OCI-LY3 (cell line): ENCODE results near the gene CHDH.

Source experiments
- EZH2phosphoT487 ChIP-seq: fragments of 200-600 bp; shearing (Covaris generic); IDR thresholded peaks from 2 replicates; pipeline ENCODE4 v1.6.1; 2018; ENCODE audit warnings: antibody characterized with exemption, mixed run types, low read depth
- TF ChIP-seq, protein P1 (sequence below): fragments of 200-600, 300-600 bp; sonication (generic); IDR thresholded peaks from 2 replicates; pipeline ENCODE4 v1.5.1; 2014; ENCODE audit warnings: antibody characterized with exemption, low read length, low read depth

DNA sequence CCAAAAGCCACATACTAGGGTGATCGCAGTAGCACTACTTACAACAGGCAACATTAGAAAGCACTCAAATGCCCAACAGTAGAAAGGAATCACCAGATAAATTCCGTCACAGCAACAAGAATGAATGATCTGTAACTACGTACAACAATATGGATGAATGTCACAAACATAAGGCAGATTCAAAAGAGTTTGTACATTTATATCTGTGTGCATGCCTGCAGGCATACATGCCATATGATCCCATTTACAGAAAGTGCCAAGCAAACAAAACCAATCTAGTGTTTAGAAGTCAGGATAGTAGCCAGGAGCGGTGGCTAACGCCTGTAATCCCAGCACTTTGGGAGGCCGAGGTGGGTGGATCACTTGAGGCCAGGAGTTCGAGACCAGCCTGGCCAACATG, 3.7 kb upstream of the CHDH start:
- TF ChIP-seq, protein P1, sequence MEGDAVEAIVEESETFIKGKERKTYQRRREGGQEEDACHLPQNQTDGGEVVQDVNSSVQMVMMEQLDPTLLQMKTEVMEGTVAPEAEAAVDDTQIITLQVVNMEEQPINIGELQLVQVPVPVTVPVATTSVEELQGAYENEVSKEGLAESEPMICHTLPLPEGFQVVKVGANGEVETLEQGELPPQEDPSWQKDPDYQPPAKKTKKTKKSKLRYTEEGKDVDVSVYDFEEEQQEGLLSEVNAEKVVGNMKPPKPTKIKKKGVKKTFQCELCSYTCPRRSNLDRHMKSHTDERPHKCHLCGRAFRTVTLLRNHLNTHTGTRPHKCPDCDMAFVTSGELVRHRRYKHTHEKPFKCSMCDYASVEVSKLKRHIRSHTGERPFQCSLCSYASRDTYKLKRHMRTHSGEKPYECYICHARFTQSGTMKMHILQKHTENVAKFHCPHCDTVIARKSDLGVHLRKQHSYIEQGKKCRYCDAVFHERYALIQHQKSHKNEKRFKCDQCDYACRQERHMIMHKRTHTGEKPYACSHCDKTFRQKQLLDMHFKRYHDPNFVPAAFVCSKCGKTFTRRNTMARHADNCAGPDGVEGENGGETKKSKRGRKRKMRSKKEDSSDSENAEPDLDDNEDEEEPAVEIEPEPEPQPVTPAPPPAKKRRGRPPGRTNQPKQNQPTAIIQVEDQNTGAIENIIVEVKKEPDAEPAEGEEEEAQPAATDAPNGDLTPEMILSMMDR = no peak
- no peak for TF ChIP-seq EZH2phosphoT487
